ENCODE measurements around the gene MINAR2. TPM values are rescaled to one million over a fixed set of nuclear protein-coding genes. Genes with fewer than 3 reads are reported as not detected.

The MINAR2 gene
- total RNA-seq, 1 experiment from 2014 or later, result not detected

GRCh38 chr5:129807162-129807814 lies 59.4 kb downstream of the MINAR2 start:
- H3K27me3 Mint-ChIP-seq (ENCODE audit: insufficient read depth, unreplicated experiment), result no peaks in the 10 kb centered on the region
- no peak for TF ChIP-seq CTCF (IDR thresholded peaks at IDR 0.05; ENCODE audit: insufficient read depth in 1 of 2, low read depth in 1 of 2, low read length in 1 of 2, severe bottlenecking in 1 of 2, unreplicated experiment in 1 of 2)
- H3K36me3 Mint-ChIP-seq (ENCODE audit: insufficient read depth, unreplicated experiment), result no peaks in the 10 kb centered on the region
- CTCF ChIA-PET, result no interaction called here
- Histone ChIP-seq H3K27me3 (replicated peaks; ENCODE audit: control insufficient read depth, insufficient read depth, low read length) (no peaks in the 10 kb centered on the region), H3K36me3 (ENCODE audit: control insufficient read depth, insufficient read depth, low read length) (no peaks in the 10 kb centered on the region), H3K9me3 (no peaks in the 10 kb centered on the region), H3K4me3 (ENCODE audit: low read depth, low read length) (no peak overlapping the region), H3K4me1 (no peaks in the 10 kb centered on the region)
- H3K4me1 Mint-ChIP-seq (ENCODE audit: low read depth, unreplicated experiment), result no peaks in the 10 kb centered on the region
- POLR2A ChIA-PET, result no interaction called here
- intact Hi-C loops (cut with micrococcal nuclease; ENCODE audit: unreplicated experiment), result no loop called here
- H3K27ac Mint-ChIP-seq (ENCODE audit: unreplicated experiment), result no peak overlapping the region
- H3K9me3 Mint-ChIP-seq (ENCODE audit: unreplicated experiment), result peaks cover 5% of the 10 kb centered on the region
- no peak for DNase-seq
- BruUV-seq (replicated peaks), result no TSS peak
- no peak overlapping the region for H3K4me3 Mint-ChIP-seq (ENCODE audit: unreplicated experiment)

Other genes starting within 250 kb of the MINAR2 start
- gene CHSY3, start 156.4 kb downstream of the MINAR2 start, total RNA-seq (2022), result 0.32 and 0.46 TPM in 2 replicates